CD4-positive, CD25-positive, alpha-beta regulatory T cell (primary cell): Measurements from ENCODE around the gene UBE2G1. TPM values are rescaled to one million over a fixed set of nuclear protein-coding genes. Genes with fewer than 3 reads are reported as not detected.
"Not testable (repeated sequence)": the region's sequence is repeated elsewhere in the genome, so short reads cannot be mapped to it uniquely, and the experiment has no call there.

ENCODE experiments used
- ATAC-seq, 2 donors: fragments of 150-1000 bp; cut with Tn5 transposase; one replicate each; pipeline ENCODE4 v1.10.0; 2021; ENCODE audit warnings: low read depth in 2 of 2, moderate number of reproducible peaks in 2 of 2, moderate library complexity in 1 of 2
- DNase-seq, 3 donors: peaks; one replicate each; pipeline versions ENCODE4 v3.0.0 to v3.0.0-alpha.2; 2012 to 2022; ENCODE audit warnings: mixed read lengths in 1 of 3
- H3K27ac ChIP-seq: one replicate; pipeline ENCODE4 v1.7.0; 2013; ENCODE audit warnings: mild to moderate bottlenecking, low read length; ENCODE audit not compliant: insufficient read depth, poor library complexity, severe bottlenecking
- H3K27me3 ChIP-seq: one replicate; pipeline ENCODE4 v1.7.0; 2013; ENCODE audit warnings: low read length; ENCODE audit not compliant: control insufficient read depth, insufficient read depth
- H3K36me3 ChIP-seq: one replicate; pipeline ENCODE4 v1.7.0; 2013; ENCODE audit warnings: mild to moderate bottlenecking, low read length, moderate library complexity; ENCODE audit not compliant: control insufficient read depth, insufficient read depth
- H3K4me1 ChIP-seq: 2 replicates; pipeline ENCODE4 v1.7.0; 2013; ENCODE audit warnings: mild to moderate bottlenecking, low read length; ENCODE audit not compliant: insufficient read depth, control insufficient read depth, poor library complexity, severe bottlenecking
- H3K4me3 ChIP-seq: one replicate; pipeline ENCODE4 v1.7.0; 2013; ENCODE audit warnings: low read depth, mild to moderate bottlenecking, low read length, moderate library complexity
- H3K9me3 ChIP-seq, 2 experiments: 1 replicate in 1 of 2; 2 replicates in 1 of 2; pipeline ENCODE4 v1.7.0; 2013; ENCODE audit warnings: low read length in 2 of 2, mild to moderate bottlenecking in 1 of 2, moderate library complexity in 1 of 2; ENCODE audit not compliant: control insufficient read depth in 2 of 2
- H3K27ac Mint-ChIP-seq, 3 donors: one replicate each; pipeline ENCODE4 v1.8.0; 2020 to 2022; ENCODE audit warnings: mild to moderate bottlenecking in 3 of 3, mixed read lengths in 3 of 3, moderate library complexity in 2 of 3
- H3K27me3 Mint-ChIP-seq: one replicate; pipeline ENCODE4 v1.8.0; 2022; ENCODE audit warnings: mild to moderate bottlenecking, mixed read lengths
- H3K36me3 Mint-ChIP-seq: one replicate; pipeline ENCODE4 v1.8.0; 2020; ENCODE audit warnings: mixed read lengths
- H3K4me1 Mint-ChIP-seq, 4 donors: one replicate each; pipeline ENCODE4 v1.8.0; 2020 to 2022; ENCODE audit warnings: mixed read lengths in 4 of 4, mild to moderate bottlenecking in 1 of 4
- H3K4me3 Mint-ChIP-seq, 4 donors: one replicate each; pipeline ENCODE4 v1.8.0; 2020 to 2022; ENCODE audit warnings: mild to moderate bottlenecking in 4 of 4, mixed read lengths in 4 of 4, moderate library complexity in 3 of 4
- H3K9me3 Mint-ChIP-seq, 7 donors: one replicate each; pipeline ENCODE4 v1.8.0; 2020 to 2022; ENCODE audit warnings: mixed read lengths in 7 of 7, mild to moderate bottlenecking in 3 of 7, moderate library complexity in 2 of 7
- polyA plus RNA-seq, 4 donors: library from polyadenylated mRNA; unstranded; fragments of 300-500 nt; fragmentation: Illumina TruSeq; gene quantifications; one replicate each; pipeline ENCODE4 v1.2.3, GENCODE V29; 2021
- total RNA-seq: library from RNA; stranded (reverse); gene quantifications from one replicate; pipeline ENCODE4 v1.2.3, GENCODE V29; 2022

The UBE2G1 gene
- total and polyA plus RNA-seq, 5 donors from 2014 or later: 55.0 to 67.9 (median 61.0) TPM

DNA sequence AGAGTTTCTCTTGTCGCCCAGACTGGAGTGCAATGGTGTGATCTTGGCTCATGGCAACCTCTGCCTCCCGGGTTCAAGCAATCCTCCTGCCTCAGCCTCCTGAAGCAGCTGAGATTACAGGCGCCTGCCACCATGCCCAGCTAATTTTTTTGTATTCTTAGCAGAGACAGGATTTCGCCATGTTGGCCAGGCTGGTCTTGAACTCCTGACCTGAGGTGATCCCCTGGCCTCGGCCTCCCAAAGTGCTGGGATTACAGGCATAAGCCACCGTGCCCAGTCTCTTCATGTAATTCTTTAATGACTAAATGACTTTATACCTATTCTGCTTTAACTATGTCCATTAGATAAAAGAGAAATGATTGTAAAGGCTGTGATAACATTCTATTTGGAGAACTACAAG, 111.2 kb downstream of the UBE2G1 start:
- H3K9me3 ChIP-seq, H3K4me3 Mint-ChIP-seq, H3K9me3 Mint-ChIP-seq, H3K4me3 ChIP-seq, H3K27me3 Mint-ChIP-seq, H3K27ac ChIP-seq, DNase-seq, ATAC-seq, H3K4me1 ChIP-seq, H3K27me3 ChIP-seq: not testable (repeated sequence)
- peaks cover 12% of the 10 kb centered on the region for H3K36me3 ChIP-seq
- Mint-ChIP-seq H3K36me3 (peaks cover 17% of the 10 kb centered on the region), H3K27ac (peak overlapping the region in 1 of 3 donors; percentile 42), H3K4me1 (peaks cover 16 to 50% (median 36%) of the 10 kb centered on the region in 4 donors)

DNA sequence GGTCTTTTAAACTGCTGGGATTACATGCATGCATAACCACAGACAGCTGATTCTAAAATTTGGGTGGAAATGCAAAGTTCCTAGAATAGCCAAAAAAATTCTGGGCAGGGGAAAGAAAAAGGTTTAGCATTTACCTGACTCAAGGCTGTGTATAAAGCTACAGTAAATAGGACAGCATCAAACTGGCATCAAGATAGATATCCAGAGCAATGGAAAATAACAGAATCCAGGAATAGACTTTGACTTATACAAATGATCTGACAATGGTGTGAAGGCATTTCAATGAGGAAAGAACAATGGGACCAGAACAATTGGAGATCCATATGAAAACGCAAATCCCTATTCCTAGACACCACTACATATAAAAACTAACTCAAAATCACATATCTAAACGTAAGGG, 115.6 kb downstream of the UBE2G1 start:
- H3K9me3 Mint-ChIP-seq: no peaks in the 10 kb centered on the region
- no peak overlapping the region for H3K4me3 Mint-ChIP-seq
- ATAC-seq (no peak), DNase-seq (no peak)
- H3K4me1 ChIP-seq: no peaks in the 10 kb centered on the region
- H3K27ac Mint-ChIP-seq: peak overlapping the region in 1 of 3 donors; percentile 57
- H3K27me3 Mint-ChIP-seq: no peaks in the 10 kb centered on the region
- H3K36me3 Mint-ChIP-seq: peaks cover 4% of the 10 kb centered on the region
- no peaks in the 10 kb centered on the region for H3K9me3 ChIP-seq
- peaks cover 25 to 55% (median 38%) of the 10 kb centered on the region in 4 donors for H3K4me1 Mint-ChIP-seq
- H3K4me3 ChIP-seq: no peak overlapping the region
- no peaks in the 10 kb centered on the region for H3K27me3 ChIP-seq
- H3K36me3 ChIP-seq: peaks cover 5% of the 10 kb centered on the region
- no peak overlapping the region for H3K27ac ChIP-seq

- no peaks in the 10 kb centered on the region for H3K9me3 ChIP-seq
- Mint-ChIP-seq H3K27ac (peak overlapping the region in 2 of 3 donors; percentile 9 to 23), H3K9me3 (no peaks in the 10 kb centered on the region), H3K4me3 (no peak overlapping the region), H3K27me3 (no peaks in the 10 kb centered on the region), H3K4me1 (peaks cover 25 to 57% (median 45%) of the 10 kb centered on the region in 4 donors), H3K36me3 (peaks cover 4% of the 10 kb centered on the region)
- no peaks in the 10 kb centered on the region for H3K4me1 ChIP-seq
- peak in 2 of 3 donors; percentile 17 to 53 for DNase-seq
- H3K27me3 ChIP-seq: no peaks in the 10 kb centered on the region
- no peak overlapping the region for H3K4me3 ChIP-seq
- ATAC-seq: peak in 1 of 2 donors; percentile 37
- no peak overlapping the region for H3K27ac ChIP-seq
- peaks cover 5% of the 10 kb centered on the region for H3K36me3 ChIP-seq
These were observed 116.9 kb downstream of the UBE2G1 start for GRCh38 chr17:4249452-4250029.

DNA sequence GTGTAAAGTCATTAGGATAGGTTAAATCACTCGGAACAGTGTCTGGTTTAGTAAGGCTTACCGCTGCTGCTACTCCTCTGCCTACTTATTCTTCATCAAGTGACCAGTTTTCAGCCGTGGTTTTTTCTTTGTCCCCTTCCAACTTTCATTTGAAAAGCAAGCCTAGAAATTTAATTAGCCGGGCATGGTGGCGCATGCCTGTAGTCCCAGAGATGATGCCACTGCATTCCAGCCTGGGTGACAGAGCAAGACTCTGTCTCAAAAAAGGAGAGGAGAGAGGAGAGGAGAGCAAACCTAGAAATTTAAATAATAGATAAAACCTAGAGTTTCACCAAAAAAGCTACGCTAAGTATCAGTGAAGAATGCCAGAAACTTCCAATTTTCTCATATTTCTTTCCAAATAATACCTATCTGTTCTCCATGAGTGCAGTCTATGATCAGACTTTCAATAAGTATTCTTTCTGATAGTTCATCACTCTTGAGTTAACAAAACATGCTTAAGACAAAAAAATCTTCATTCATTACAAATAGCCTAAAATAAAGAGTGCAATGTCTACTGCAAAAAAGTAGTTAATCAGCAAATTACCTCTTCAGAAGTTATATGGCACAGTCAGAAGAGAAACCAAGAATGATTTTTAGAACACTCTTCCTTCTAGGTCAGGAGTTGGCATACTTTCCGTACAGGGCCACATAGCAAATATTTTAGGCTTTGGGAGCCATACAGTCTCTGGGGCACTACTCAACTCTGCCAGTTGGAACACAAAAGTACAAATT, 117.8 kb downstream of the UBE2G1 start:
- Mint-ChIP-seq H3K4me3 (no peak overlapping the region), H3K4me1 (peaks cover 25 to 58% (median 46%) of the 10 kb centered on the region in 4 donors), H3K27ac (peak overlapping the region in 2 of 3 donors; percentile 51 to 70), H3K36me3 (peaks cover 7% of the 10 kb centered on the region), H3K27me3 (no peaks in the 10 kb centered on the region), H3K9me3 (no peaks in the 10 kb centered on the region)
- no peaks in the 10 kb centered on the region for H3K4me1 ChIP-seq
- H3K36me3 ChIP-seq: peaks cover 5% of the 10 kb centered on the region
- DNase-seq (no peak), ATAC-seq (no peak)
- H3K27ac ChIP-seq: no peak overlapping the region
- H3K27me3 ChIP-seq: no peaks in the 10 kb centered on the region
- H3K4me3 ChIP-seq: no peak overlapping the region
- H3K9me3 ChIP-seq: no peaks in the 10 kb centered on the region

DNA sequence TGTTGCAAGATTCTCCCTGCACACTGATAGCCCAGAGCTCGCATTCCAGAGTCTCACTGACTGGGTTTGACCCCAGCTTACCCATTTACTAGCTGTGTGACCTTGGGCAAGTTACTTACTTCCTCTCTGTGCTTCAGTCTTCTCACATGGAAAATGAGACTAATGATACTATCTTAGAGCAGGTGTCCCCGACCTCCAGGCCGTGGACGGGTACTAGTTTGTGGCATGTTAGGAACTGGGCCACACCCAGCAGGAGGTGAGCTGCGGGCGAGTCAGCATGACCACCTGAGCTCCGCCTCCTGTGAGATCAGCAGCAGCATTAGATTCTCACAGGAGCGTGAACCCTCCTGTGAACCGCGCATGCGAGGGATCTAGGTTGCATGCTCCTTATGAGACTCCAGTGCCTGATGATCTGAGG, 118.5 kb downstream of the UBE2G1 start:
- Histone ChIP-seq H3K9me3 (no peaks in the 10 kb centered on the region), H3K4me1 (no peaks in the 10 kb centered on the region), H3K36me3 (peaks cover 5% of the 10 kb centered on the region), H3K27me3 (no peaks in the 10 kb centered on the region), H3K4me3 (no peak overlapping the region), H3K27ac (no peak overlapping the region)
- Mint-ChIP-seq H3K27me3 (no peaks in the 10 kb centered on the region), H3K4me1 (peaks cover 25 to 54% (median 44%) of the 10 kb centered on the region in 4 donors), H3K36me3 (peaks cover 7% of the 10 kb centered on the region), H3K4me3 (no peak overlapping the region), H3K27ac (peak overlapping the region in 1 of 3 donors; percentile 51), H3K9me3 (no peaks in the 10 kb centered on the region)
- DNase-seq: no peak
- ATAC-seq: no peak

DNA sequence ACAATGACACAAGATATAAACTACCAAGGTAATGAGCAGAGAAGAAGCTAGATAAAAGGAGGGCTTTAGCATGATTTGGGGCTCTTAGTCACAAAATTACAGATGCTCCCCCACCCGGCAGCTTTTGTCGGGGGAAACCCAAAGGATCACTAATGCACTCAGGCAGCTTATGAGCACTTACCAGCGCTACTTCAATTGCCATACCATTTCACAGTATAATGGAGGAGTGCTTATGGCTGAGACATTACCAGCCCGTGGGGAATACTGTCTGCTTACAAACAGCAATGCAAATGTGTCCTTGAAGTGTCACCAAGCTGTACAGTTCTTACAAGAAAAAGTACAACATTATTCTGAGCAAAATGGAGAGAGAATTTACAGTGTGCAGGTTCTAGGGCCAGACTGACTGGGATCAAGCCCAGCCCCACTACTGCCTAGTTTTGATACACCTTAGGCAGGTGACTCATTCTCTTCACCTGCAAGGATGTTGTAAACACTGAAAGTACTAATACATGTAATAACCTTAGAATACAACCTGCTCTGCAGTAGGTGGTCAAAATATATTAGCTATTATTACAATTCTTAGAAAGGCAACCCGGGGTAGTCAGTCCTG, 119.0 kb downstream of the UBE2G1 start:
- H3K9me3 ChIP-seq: no peaks in the 10 kb centered on the region
- DNase-seq (no peak), ATAC-seq (peak in 1 of 2 donors; percentile 28)
- H3K4me3 ChIP-seq: no peak overlapping the region
- no peak overlapping the region for H3K27ac ChIP-seq
- Mint-ChIP-seq H3K9me3 (no peaks in the 10 kb centered on the region), H3K27ac (peak overlapping the region in 1 of 3 donors; percentile 20), H3K4me3 (no peak overlapping the region), H3K4me1 (peaks cover 25 to 54% (median 43%) of the 10 kb centered on the region in 4 donors), H3K27me3 (no peaks in the 10 kb centered on the region), H3K36me3 (peaks cover 7% of the 10 kb centered on the region)
- H3K4me1 ChIP-seq: no peaks in the 10 kb centered on the region
- peaks cover 8% of the 10 kb centered on the region for H3K36me3 ChIP-seq
- H3K27me3 ChIP-seq: no peaks in the 10 kb centered on the region

DNA sequence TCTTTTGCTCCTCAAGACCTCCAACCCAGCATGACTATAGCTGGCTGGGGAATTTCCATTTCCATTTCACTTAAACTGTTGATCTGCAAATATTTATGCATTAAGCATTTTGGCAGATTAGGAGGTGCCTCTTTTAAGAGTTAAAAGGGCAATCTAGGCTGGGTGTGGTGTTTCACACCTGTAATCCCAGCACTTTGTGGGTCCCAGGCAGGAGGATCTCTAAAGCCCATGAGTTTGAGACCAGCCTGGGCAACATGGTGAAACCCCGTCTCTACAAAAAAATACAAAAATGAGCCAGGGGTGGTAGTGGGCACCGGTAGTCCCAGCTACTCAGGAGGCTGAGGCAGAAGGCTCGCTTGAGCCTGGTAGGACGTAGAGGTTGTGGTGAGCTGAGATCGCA, 119.8 kb downstream of the UBE2G1 start:
- Histone ChIP-seq H3K4me1 (no peaks in the 10 kb centered on the region), H3K27ac (no peak overlapping the region), H3K9me3 (no peaks in the 10 kb centered on the region), H3K4me3 (no peak overlapping the region), H3K36me3 (peaks cover 16% of the 10 kb centered on the region), H3K27me3 (no peaks in the 10 kb centered on the region)
- peak overlapping the region in 1 of 3 donors; percentile 20 for H3K27ac Mint-ChIP-seq
- ATAC-seq: no peak
- DNase-seq: no peak
- no peaks in the 10 kb centered on the region for H3K27me3 Mint-ChIP-seq
- H3K4me3 Mint-ChIP-seq: peak overlapping the region in 1 of 4 donors; percentile 39
- no peaks in the 10 kb centered on the region for H3K9me3 Mint-ChIP-seq
- H3K4me1 Mint-ChIP-seq: peaks cover 20 to 51% (median 42%) of the 10 kb centered on the region in 4 donors
- H3K36me3 Mint-ChIP-seq: peaks cover 12% of the 10 kb centered on the region
